Upper lobe of left lung (tissue), 4 donors: ENCODE measurements around the gene GARIN3.

Source experiments
- CTCF ChIP-seq, 6 experiments: fragments of 450-650 bp in 4 of 6; fragments of 200-600 bp in 2 of 6; sonication (generic) in 2 of 6; IDR thresholded peaks; one replicate each; pipeline ENCODE4 v1.5.1; 2016 to 2019; ENCODE audit warnings: antibody characterized with exemption in 6 of 6
- POLR2A ChIP-seq, 4 donors: fragments of 450-650 bp; IDR thresholded peaks; one replicate each; pipeline ENCODE4 v1.5.1; 2016 to 2017; ENCODE audit warnings: antibody characterized with exemption in 4 of 4, mild to moderate bottlenecking in 2 of 4

GRCh38 chr5:157168286-157168685 lies 2.2 kb upstream of the GARIN3 start:
- no peak for TF ChIP-seq CTCF (IDR thresholded peaks at IDR 0.05)
- no peak for TF ChIP-seq POLR2A (IDR thresholded peaks at IDR 0.05)
